Stimulated activated CD8-positive, alpha-beta memory T cell treated with anti-CD3 and anti-CD28 coated beads, Interleukin-4, amount 100 ng/mL, for 1 hour (primary cell): Measurements from ENCODE around the gene PPP1R16B.

ENCODE experiments used
- DNase-seq, 2 donors: peaks; one replicate each; pipeline ENCODE4 v3.0.0-alpha.2; 2020; ENCODE audit warnings: low read depth in 2 of 2, low spot score in 1 of 2

Gene PPP1R16B

GRCh38 chr20:38874460-38875174 is 69.1 kb downstream of the PPP1R16B start:
- DNase-seq, result no peak

DNA sequence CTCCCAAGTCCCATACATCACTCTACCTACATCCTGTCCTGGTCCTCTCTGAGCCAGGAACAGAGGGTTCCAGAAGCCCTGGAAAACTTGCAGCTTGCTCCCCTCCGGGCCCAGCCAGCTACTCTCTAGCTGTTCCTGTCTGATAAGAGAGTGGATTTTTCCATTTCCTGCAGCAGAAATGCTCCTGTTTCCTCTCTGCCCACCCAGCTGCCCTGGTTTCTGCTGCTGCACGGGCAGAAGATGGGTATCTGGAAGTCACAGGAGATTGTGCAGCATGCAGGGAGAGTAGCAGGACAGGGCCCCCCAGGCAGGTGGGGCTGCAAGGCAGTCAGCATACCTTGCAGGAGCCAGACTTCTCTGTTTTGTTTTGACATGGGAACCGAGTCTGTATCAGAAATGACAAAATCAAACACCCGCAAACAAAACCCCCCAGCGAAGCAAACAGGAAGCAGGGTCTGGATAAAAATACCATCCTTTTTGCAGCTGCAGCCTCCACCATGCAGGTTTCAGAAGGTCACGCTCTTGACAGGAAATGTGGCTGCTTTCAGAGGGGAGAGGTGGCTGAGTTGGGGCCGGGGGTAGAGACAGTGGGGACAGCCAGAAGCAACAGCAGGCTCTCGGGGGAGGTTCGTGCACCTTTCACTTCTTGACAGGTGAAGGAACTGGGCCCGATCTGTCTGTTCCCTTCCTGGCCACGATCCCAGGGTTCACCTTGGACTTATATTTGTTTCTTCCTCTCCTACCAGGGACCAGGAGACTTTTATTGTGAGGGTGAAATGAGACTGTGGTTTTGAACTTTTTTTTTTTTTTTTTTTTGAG is 69.9 kb downstream of the PPP1R16B start:
- DNase-seq, result peak in 1 of 2 donors; percentile 43

DNA sequence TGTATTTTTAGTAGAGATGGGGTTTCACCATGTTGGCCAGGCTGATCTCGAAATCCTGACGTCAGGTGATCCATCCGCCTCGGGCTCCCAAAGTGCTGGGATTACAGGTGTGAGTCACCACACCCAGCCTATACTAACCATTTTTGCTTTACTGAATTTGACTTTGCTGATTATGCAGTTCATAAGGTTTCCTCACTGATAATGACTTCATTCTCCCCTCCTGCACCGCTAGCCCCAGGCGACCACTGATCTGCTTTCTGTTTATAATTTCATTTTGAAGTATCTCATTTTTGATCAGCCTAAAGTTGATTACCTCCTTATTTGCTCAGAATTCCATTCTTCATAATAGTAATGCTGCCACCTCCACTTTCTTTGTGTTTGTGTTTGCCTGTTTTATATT is 72.0 kb downstream of the PPP1R16B start:
- DNase-seq, result no peak

- DNase-seq, result no peak
Measured at GRCh38 chr20:38878866-38879265, 73.4 kb downstream of the PPP1R16B start.

DNA sequence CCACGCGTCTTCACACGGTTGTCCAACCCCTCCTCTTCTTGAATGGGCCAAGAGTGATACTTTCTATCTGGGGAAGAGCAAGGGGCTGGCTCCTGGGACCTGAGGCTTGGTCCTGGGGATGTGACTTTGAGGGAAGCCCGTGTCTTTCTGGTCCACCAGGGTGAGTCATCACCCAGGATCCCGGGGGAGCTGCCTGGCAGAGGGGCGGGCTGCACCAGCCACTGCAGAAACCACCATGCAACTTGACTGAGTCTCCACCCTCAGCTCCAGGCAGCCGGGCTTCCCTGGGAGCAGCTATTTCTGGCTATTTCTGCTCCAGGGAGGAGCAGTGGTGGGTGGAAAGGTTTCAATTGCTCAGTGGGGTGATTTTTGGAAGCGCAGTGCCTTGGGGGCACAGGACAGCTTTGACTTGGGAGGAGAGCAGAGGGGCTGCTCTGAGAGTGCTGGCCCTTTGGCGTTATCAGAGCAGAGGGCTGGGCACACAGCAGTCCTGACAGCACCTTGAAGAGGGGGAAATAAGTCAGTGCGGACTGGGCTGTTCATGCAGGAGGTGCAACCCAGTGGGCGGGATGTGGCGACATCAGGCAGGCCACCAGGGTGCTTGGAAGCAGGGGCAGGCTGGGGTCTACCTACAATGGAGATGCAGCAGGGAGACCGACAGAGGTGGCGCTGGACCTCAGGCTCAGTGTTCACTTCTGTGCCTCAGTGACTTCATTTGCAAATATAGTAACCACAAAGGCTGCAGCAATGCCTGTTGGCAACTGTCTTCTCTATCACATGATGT is 75.6 kb downstream of the PPP1R16B start:
- no peak for DNase-seq

DNA sequence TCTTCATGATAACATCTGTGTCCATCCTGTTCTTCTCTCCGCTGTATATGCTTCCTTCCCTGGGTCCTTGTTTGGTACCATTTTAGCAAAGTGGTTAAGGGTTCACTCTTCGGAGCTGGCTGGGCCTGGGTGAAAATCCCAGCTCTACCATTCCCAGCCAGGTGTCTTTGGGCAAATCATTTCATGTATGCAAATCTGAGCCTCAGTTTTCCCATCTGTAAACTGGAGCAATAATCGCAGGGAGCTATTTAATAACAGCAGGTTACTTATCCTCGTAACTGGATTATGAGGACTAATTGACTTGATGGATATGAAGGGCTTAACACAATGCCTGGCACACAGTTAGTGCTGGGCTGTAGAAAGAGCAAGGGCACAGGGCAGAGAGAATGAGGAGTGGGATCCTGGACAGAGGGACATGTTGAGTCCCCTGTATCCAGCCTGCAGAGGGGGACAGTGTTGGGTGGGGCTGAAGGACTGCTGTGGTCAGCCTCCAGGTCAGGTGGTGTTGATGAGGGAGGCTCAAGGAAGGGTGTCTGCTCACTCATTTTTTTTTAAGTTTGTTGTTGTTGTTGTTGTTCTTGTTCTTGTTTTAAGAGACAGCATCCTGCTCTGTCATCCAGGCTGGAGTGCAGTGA is 76.4 kb downstream of the PPP1R16B start:
- DNase-seq, result no peak

DNA sequence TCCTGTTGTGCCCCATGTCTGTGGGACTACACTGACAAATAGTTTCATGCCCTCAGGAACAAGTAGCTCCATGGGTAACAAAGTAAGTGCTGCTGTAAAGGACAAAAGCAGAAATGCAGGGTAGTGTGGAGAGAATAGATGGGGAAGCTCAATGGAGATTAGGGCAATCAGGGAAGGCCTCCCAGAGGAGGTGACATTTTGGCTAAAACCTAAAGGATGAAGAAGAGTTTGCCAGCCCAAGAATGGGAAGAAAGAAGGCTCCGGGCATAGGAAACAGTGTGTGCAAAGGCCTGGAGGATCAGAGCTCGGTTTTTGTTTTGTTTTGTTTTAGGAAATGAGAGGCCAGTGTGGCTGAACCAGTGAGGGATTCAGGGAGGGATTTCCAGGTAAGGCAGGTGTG is 77.1 kb downstream of the PPP1R16B start:
- no peak for DNase-seq

- no peak for DNase-seq
Measured at GRCh38 chr20:38883081-38883980, 77.8 kb downstream of the PPP1R16B start.

- DNase-seq, result no peak
Measured at GRCh38 chr20:38883981-38884733, 78.7 kb downstream of the PPP1R16B start.

DNA sequence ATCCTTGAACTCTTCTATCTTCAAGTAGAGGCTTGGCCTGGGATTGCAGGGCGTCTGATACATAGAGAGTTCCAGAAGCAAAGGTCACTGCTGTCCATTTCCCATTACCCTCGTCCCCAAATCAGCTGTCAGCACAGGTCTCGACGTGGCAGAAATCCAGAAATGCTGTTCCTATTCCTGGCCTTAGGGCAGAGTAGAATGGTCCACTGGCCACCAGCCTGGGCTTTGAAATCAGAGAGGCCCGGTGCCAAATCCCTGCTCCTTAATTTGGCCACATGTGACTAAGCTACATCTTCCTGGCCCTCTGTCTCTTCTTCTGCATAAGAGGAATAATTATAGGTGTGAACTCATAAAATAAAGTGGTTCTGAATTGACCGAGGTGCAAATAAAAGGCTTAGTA is 79.9 kb downstream of the PPP1R16B start:
- DNase-seq, result no peak

DNA sequence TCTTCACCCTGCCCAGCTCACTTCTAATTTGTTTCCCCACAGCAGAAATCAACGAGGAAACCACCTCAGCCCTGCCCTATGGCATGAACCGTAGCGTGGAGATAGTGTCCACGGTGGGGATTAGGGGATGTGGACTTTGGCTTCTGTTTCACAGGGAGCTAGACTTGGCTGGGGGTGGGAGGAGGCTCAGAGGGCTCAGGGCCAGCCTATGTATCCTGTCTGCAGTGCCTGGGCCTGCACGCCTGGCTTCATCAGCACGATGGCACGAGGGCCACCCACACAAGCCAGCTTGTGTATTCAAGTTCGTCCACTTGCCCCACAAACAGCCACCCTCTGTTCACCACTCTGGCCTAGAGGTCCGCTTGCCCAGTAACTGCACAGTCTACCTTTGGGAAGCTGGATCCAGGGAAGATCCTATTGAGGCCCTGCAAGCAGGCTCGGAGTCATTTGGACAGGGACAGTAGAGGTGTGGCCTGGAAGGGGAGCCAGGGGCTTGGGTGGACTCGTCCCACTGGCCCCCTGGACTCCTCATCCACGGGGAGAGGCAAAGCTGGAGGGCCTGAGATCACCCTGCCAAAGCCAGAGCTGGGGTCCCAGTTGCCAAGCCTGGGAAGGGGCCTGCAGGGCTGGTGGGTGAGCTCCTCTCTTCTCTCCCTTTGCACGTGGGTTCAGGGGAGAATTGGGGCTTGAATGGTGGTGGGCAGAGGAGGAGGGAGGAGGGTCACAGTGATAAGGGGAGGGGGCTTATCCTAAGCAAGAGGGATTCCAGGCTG is 82.7 kb downstream of the PPP1R16B start:
- DNase-seq, result no peak

DNA sequence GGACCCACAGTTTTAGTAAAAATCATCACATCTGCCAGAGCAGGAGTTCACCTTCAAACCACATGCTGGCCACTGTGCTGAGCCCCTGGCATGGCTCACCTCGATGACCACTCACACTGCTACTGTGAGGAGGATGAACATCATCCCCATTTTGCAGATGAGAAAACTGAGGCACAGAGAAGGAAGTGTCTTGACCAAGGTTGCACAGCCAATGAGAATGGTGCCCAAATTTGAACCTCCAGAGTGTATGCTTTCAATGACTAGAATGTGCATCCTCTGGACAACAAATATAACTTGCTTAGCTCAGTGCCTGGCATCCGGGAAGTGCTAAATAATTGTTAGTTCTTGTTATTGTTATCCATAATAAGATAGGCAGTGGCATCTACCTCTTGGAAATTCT is 83.6 kb downstream of the PPP1R16B start:
- DNase-seq, result no peak

DNA sequence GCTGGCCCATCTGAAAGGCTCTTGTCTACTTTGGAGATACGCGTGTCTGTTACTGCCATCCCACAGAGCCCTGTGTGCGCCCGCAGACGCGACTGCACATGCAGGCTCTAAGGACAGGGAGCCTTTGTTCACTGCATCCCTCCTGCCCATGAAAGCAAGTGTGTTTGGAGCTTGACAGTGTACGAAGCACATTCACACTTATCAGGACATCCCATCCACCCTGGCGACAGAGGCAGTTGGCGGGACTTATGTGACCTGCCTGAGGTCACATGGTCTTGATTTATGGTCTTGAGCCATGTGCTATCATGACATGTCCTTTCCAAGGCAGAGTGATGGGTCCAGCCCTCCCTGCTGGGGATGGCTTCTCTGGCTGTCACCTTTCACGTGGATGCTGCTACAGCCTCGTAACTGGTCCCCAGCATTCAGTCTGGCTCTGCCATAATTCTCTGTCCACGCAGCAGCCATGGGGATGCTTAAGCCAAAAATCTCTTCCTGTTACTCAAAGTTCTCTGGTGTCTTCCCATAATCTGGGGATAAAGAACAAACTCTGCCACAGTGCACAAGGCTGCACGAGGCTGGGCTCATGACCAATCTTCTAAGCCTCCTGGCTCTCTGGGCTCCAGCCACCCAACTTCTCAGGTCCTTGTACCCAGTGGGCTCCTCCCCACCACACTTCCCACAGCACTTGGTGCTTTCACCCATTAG is 84.4 kb downstream of the PPP1R16B start:
- DNase-seq, result no peak

DNA sequence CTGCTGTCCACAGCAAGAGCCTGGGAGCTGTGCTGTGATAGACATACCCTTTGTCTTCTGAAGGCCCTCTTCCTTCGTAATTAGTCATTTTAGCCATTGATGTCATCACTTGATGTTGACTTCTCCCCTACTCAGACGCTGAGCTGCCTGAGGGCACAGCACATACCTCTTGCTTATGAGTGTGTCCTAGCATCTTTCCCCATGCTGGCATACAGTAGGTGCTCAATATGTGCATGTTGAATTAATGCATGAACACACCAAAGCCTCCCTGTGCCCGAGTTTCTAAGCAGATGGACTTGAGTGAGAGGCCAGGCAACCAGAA is 85.0 kb downstream of the PPP1R16B start:
- DNase-seq, result no peak

GRCh38 chr20:38892091-38892981 is 86.8 kb downstream of the PPP1R16B start:
- no peak for DNase-seq

- DNase-seq, result no peak
Measured at GRCh38 chr20:38893056-38893564, 87.6 kb downstream of the PPP1R16B start.

DNA sequence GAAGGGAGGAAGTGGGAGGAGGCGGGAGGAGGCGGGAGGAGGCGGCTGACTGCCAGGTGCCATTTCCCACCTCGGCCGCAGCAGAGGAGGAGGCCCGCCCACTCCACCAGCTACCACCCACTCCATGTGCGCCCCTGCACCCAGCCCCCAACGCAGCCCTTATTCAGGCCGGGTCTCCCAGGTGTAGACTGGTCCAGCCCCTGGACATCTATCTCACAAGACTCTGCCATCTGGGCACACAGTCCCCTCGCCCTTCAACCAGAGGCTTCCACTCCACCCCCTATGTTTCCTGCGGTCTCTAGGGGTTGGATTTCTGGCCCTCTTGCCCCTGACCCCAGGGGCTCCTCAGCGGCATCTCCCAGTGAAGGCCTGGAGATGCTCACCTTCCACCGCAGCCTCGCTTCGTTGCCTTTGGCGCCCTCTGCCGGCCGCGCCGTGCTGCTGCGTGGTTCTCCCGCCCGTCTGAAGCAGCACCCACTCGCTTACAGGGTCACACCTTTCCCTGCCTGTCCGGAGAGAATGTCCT is 88.1 kb downstream of the PPP1R16B start:
- peak; percentile 71 to 72 for DNase-seq
